PC-3 (cell line): Measurements from ENCODE around the gene LAMA2. TPM values are rescaled to one million over a fixed set of nuclear protein-coding genes. Genes with fewer than 3 reads are reported as not detected.

Source experiments
- ATAC-seq: fragments of 200-7000 bp; cut with Tn5 transposase; 2 replicates; pipeline ENCODE4 v1.9.1; 2020; ENCODE audit warnings: mild to moderate bottlenecking, moderate library complexity
- BruUV-seq: library from RNA; stranded (reverse); fragments of 400-500 nt; replicated peaks from 2 replicates; lab custom pipeline; 2021; lab: Mats Ljungman, UMichigan
- CTCF ChIA-PET: fragments of 300-600 bp; sonication (Branson Sonifier 250); formaldehyde crosslinking; loops from one replicate; lab custom pipeline; 2022; ENCODE audit warnings: antibody characterized with exemption; lab: Charles Lee
- POLR2A ChIA-PET: fragments of 300-600 bp; sonication (Branson Sonifier 250); formaldehyde crosslinking; loops from one replicate; lab custom pipeline; 2022; ENCODE audit warnings: antibody characterized with exemption; ENCODE audit not compliant: unreplicated experiment; lab: Charles Lee
- DNase-seq: peaks from one replicate; pipeline ENCODE4 v3.0.0-alpha.2; 2015
- H2AFZ ChIP-seq: fragments of 300-600 bp; sonication (generic); 2 replicates; pipeline ENCODE4 v1.6.0; 2016; ENCODE audit warnings: antibody characterized with exemption, low read length
- H3F3A ChIP-seq: fragments of 300-600 bp; sonication (generic); one replicate; pipeline ENCODE4 v1.6.0; 2017; ENCODE audit warnings: antibody characterized with exemption, low read length, control low read depth, mild to moderate bottlenecking; ENCODE audit not compliant: unreplicated experiment
- H3K27ac ChIP-seq: fragments of 300-600 bp; sonication (generic); 2 replicates; pipeline ENCODE4 v1.5.1; 2016; ENCODE audit warnings: mild to moderate bottlenecking, low read length
- H3K27me3 ChIP-seq: fragments of 300-600 bp; sonication (generic); 2 replicates; pipeline ENCODE4 v1.6.1; 2016; ENCODE audit warnings: low read length, mixed read lengths
- H3K36me3 ChIP-seq: fragments of 300-600 bp; sonication (generic); 2 replicates; pipeline ENCODE4 v1.6.1; 2016; ENCODE audit warnings: low read depth, mixed run types, low read length, mixed read lengths
- H3K4me1 ChIP-seq: fragments of 300-600 bp; sonication (generic); 2 replicates; pipeline ENCODE4 v1.5.1; 2016; ENCODE audit warnings: low read length; ENCODE audit not compliant: insufficient read depth
- H3K4me2 ChIP-seq: fragments of 300-600 bp; sonication (generic); 2 replicates; pipeline ENCODE4 v1.6.0; 2016; ENCODE audit warnings: low read length
- H3K4me3 ChIP-seq: fragments of 300-600 bp; sonication (generic); 2 replicates; pipeline ENCODE4 v1.5.1; 2016; ENCODE audit warnings: mild to moderate bottlenecking, low read length, mixed read lengths
- H3K79me2 ChIP-seq: fragments of 300-600 bp; sonication (generic); 2 replicates; pipeline ENCODE4 v1.6.1; 2017; ENCODE audit warnings: low read length, mixed read lengths
- H3K9ac ChIP-seq: fragments of 300-600 bp; sonication (generic); 2 replicates; pipeline ENCODE4 v1.6.0; 2016; ENCODE audit warnings: mild to moderate bottlenecking, low read length
- H3K9me2 ChIP-seq: fragments of 300-600 bp; sonication (generic); replicated peaks from 2 replicates; pipeline ENCODE4 v1.6.1; 2016; ENCODE audit warnings: mixed run types, low read length, mixed read lengths
- H3K9me3 ChIP-seq: fragments of 300-600 bp; sonication (generic); 2 replicates; pipeline ENCODE4 v1.6.1; 2016; ENCODE audit warnings: low read length, mixed read lengths
- H4K20me1 ChIP-seq: fragments of 300-600 bp; sonication (generic); 2 replicates; pipeline ENCODE4 v1.6.1; 2016; ENCODE audit warnings: low read length, mixed read lengths
- EZH2 ChIP-seq: fragments of 300-600 bp; sonication (generic); IDR thresholded peaks from one replicate; pipeline ENCODE4 v1.6.1; 2017; ENCODE audit warnings: antibody characterized with exemption, mild to moderate bottlenecking, low read length; ENCODE audit not compliant: unreplicated experiment
- EZH2phosphoT487 ChIP-seq: fragments of 300-600 bp; sonication (generic); IDR thresholded peaks from 2 replicates; pipeline ENCODE4 v1.6.1; 2018; ENCODE audit warnings: mild to moderate bottlenecking, antibody characterized with exemption, low read length, borderline replicate concordance
- intact Hi-C: fragments of 100-400 bp; cut with micrococcal nuclease; formaldehyde crosslinking; loops from 2 replicates; pipeline ENCODE4 v1.9.0; 2023
- total RNA-seq: library from RNA; depleted of rRNA; stranded (reverse); fragments of >200 nt; gene quantifications from 2 replicates; pipeline ENCODE4 v1.2.3, GENCODE V29; 2014
- TF ChIP-seq, protein P1 (sequence below): fragments of 300-600 bp; sonication (generic); conservative IDR thresholded peaks from 2 replicates; pipeline ENCODE4 v1.5.1; 2017; ENCODE audit warnings: antibody characterized with exemption, low read depth, mild to moderate bottlenecking, low read length

LAMA2 gene
- total RNA-seq, 1 experiment from 2014 or later, result 0.22 TPM

DNA sequence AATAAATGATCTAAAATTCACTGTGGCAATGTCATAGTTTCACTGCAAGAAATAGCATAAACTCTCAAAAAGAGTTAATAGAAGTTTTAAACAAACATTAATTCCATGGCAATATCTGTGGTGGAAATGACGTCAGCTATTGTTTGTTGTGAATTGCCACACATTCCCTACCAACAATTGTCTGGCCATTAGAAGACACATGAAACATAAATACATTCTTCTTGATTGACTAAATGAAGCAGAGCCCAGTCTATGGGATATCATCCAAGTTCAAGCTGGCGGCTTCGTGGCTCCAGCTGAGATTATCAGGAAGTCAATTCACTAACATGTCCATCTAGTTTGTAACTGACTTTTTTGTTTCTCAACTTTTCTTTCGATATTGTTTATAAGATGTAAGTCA is 458.0 kb downstream of the LAMA2 start:
- no peaks in the 10 kb centered on the region for H3K9me3 ChIP-seq
- H3K4me1 ChIP-seq, result peaks cover 19% of the 10 kb centered on the region
- H3F3A ChIP-seq, result no peaks in the 10 kb centered on the region
- no peak overlapping the region for H3K4me3 ChIP-seq
- no peak overlapping the region for H3K27ac ChIP-seq
- ATAC-seq (peak; percentile 27; the same call in 1 of the 2 replicates), DNase-seq (peak; percentile 72)
- H3K27me3 ChIP-seq, result no peaks in the 10 kb centered on the region
- no peaks in the 10 kb centered on the region for H3K9me2 ChIP-seq
- H3K4me2 ChIP-seq, result no peak overlapping the region
- H3K79me2 ChIP-seq, result no peaks in the 10 kb centered on the region
- H3K9ac ChIP-seq, result no peak overlapping the region
- intact Hi-C loops, result loop anchor here (2.0 kb wide), 1 partner anchor 22 kb away; no protein-coding TSS in a partner anchor
- ChIA-PET CTCF (no interaction called here), POLR2A (no interaction called here)
- TF ChIP-seq EZH2 (no peak), EZH2phosphoT487 (no peak)
- TF ChIP-seq, protein P1, sequence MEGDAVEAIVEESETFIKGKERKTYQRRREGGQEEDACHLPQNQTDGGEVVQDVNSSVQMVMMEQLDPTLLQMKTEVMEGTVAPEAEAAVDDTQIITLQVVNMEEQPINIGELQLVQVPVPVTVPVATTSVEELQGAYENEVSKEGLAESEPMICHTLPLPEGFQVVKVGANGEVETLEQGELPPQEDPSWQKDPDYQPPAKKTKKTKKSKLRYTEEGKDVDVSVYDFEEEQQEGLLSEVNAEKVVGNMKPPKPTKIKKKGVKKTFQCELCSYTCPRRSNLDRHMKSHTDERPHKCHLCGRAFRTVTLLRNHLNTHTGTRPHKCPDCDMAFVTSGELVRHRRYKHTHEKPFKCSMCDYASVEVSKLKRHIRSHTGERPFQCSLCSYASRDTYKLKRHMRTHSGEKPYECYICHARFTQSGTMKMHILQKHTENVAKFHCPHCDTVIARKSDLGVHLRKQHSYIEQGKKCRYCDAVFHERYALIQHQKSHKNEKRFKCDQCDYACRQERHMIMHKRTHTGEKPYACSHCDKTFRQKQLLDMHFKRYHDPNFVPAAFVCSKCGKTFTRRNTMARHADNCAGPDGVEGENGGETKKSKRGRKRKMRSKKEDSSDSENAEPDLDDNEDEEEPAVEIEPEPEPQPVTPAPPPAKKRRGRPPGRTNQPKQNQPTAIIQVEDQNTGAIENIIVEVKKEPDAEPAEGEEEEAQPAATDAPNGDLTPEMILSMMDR, result no peak
- H4K20me1 ChIP-seq, result no peaks in the 10 kb centered on the region
- no TSS peak for BruUV-seq
- no peak overlapping the region for H2AFZ ChIP-seq
- no peaks in the 10 kb centered on the region for H3K36me3 ChIP-seq

DNA sequence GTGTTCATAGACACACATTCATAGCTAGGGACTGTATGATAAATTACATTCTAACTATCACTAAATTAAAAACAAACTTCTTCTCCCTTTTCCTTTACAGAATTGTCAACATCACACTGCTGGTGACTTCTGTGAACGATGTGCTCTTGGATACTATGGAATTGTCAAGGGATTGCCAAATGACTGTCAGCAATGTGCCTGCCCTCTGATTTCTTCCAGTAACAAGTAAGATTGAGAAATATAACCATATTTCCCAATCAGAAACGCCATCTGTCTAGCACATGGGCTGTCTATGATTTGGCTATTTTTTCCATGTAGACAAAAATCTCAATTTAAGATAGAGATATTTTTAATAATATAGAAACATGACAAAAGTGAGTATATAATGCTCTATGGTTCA is 459.3 kb downstream of the LAMA2 start:
- ChIA-PET POLR2A (no interaction called here), CTCF (no interaction called here)
- H2AFZ ChIP-seq, result no peak overlapping the region
- no peak overlapping the region for H3K4me3 ChIP-seq
- H3K9me3 ChIP-seq, result no peaks in the 10 kb centered on the region
- H3K9ac ChIP-seq, result no peak overlapping the region
- no peaks in the 10 kb centered on the region for H4K20me1 ChIP-seq
- TF ChIP-seq, protein P1, result no peak
- no peak for TF ChIP-seq EZH2phosphoT487
- TF ChIP-seq EZH2, result no peak
- intact Hi-C loops, result no loop called here
- H3K9me2 ChIP-seq, result no peaks in the 10 kb centered on the region
- DNase-seq (no peak), ATAC-seq (no peak)
- no peaks in the 10 kb centered on the region for H3K79me2 ChIP-seq
- no peak overlapping the region for H3K4me2 ChIP-seq
- no peaks in the 10 kb centered on the region for H3F3A ChIP-seq
- no peaks in the 10 kb centered on the region for H3K27me3 ChIP-seq
- no TSS peak for BruUV-seq
- peaks cover 23% of the 10 kb centered on the region for H3K4me1 ChIP-seq
- H3K27ac ChIP-seq, result no peak overlapping the region
- H3K36me3 ChIP-seq, result no peaks in the 10 kb centered on the region

DNA sequence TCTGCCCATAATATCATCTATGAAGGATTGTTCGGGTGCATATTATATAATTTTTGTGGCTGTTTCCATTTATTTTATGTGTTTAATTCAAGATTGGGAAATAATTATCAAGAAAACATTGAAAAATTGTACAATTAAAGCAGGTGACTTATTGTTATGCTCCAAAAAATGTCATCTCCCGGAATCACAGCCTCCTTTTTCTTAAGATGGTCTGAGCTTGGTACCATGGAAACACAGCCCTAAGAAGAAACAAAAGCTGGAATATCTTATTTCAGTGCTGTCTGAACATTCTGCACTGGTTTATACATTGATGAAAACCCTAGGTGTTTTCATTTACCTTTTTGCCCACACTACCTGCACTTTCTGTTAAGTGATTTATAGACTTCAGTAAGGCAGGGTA is 459.9 kb downstream of the LAMA2 start:
- Histone ChIP-seq H3K9me3 (no peaks in the 10 kb centered on the region), H3K27ac (no peak overlapping the region), H4K20me1 (no peaks in the 10 kb centered on the region), H3K9me2 (no peaks in the 10 kb centered on the region), H3K36me3 (no peaks in the 10 kb centered on the region), H3K4me2 (no peak overlapping the region), H3K79me2 (no peaks in the 10 kb centered on the region), H3K27me3 (no peaks in the 10 kb centered on the region), H3F3A (no peaks in the 10 kb centered on the region), H2AFZ (no peak overlapping the region), H3K4me1 (peaks cover 23% of the 10 kb centered on the region), H3K4me3 (no peak overlapping the region), H3K9ac (no peak overlapping the region)
- ChIA-PET CTCF (no interaction called here), POLR2A (no interaction called here)
- no peak for DNase-seq
- TF ChIP-seq, protein P1, result no peak
- TF ChIP-seq EZH2, result no peak
- no peak for ATAC-seq
- no TSS peak for BruUV-seq
- intact Hi-C loops, result no loop called here
